GM18520 (cell line): Measurements from ENCODE around the gene ERBB4.

ENCODE experiments used
- ATAC-seq: cut with Tn5 transposase; IDR thresholded peaks from one replicate; pipeline ENCODE4 v1.9.1; 2021; ENCODE audit not compliant: unreplicated experiment

ERBB4 gene

DNA sequence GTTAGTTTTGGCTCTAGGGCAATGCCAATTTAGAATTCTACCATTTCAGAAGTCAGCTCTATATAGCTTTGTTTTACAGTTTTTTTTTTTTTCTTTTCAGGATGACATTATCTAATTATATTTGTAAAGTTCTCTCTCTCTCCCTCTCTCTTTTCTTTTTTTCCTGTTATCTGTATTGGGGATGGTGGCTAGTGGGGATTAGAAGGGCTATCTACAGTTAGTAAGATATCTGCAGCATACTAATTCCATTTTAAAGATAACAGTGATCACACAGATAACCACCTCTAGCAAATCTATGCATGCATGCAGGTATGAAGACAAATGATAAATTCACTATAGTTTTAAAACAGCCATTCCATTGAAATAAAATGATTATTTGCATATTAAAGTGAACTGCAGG, 438.9 kb downstream of the ERBB4 start:
- no peak for ATAC-seq

DNA sequence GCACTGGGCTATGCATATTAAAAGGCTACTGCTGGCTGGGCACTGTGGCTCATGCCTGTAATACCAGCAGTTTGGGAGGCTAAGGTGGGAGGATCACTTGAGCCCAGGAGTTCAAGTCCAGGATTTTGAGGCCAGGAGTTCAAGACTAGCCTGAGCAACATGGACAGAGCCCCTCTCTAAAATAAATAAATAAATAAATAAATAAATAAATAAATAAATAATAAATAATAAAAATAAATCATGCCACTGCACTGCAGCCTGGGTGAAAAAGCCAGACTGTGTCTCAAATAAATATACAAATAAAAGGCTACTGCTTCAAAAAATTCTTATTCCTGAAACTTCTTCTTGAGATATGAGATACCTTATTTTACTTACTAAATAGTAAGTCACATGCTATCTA, 439.6 kb downstream of the ERBB4 start:
- no peak for ATAC-seq

DNA sequence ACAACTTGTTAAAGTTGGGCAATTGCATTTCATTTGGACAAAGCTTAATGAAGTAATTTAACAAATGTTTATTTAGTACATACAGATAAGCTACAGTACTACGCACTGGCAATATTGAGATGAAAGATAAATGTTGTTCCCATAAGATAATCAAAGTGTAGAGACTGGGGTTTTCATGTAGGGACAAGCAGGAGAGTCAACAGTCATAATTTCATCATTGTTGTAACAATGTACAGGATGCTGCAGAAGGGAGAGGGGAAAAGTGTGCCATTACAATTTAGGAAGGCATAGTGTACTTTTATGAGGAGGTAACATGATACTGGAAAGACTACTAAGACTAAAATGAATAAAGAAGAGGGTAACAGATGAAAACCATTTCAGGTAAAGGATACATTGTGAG, 441.6 kb downstream of the ERBB4 start:
- ATAC-seq = no peak

DNA sequence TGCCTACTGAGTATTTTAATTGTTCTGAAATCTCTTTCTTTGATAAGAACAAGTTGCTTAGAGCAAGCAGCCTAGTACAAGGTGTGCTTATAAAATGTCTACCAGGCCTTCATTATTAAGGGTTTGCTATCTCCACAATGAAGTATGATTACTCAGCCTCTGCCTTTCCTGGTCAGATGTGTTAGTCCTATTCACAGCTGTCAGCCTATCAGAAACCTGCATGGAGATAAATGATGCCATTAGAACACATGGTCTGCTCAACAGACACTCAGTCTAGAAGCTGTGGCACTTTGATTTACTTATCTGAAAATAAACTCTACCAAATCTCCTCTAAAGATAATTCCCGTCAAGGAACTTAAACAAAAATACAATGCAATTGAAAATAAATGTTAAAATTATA, 448.7 kb downstream of the ERBB4 start:
- no peak for ATAC-seq

DNA sequence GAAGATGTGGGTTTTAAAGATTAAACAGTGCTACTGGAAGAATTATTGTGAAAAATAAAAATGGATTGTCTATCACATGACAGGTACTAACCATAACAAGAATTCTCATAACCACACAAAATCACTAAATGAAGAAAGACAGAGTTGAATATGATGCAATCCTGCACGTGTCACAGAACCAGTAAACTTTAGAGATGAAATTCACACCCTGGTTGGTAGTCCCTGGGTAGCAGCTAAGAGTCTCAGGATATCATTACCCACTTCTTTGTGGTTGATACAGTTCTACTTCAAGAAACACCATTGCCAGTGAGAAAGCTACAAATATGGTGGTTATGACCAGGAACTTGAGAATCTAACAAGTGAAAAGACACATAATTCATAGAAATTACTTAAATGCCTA, 450.2 kb downstream of the ERBB4 start:
- peak; percentile 69 for ATAC-seq

DNA sequence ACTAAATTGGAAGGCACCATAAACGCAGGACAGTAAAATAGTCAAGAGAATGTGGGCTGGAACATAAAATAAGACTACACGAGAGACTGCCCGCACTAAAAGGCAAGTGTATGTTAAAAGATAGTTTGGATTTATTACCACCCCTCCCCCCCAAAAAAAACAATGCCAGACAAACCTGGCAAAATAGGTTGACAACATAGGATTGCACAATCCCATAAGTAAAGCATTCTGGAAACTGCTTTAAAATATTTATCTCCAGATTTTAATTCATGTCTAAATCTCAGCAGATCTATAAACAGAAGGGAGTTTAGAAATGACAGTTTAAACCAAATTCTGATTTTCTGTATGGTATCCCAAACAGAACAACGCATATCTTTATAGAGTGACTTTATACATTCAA, 455.1 kb downstream of the ERBB4 start:
- ATAC-seq = no peak

DNA sequence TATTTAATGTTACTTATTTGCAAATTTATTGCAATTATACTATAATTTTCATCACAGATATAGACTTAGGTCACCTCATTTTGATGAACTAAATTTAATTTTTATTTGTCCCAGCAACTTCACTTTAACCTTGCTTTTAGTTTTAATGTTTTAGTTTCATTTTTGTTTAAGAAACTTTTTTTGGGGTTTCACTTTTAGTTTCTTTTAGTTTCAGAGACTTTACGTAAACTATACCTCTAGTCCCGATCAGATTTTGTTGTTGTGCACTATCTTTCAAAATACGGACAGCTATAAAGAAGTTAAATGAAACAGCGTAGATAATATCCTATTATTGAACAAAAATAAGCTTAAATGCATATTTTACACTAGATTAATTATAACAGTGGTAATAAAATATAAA, 460.5 kb downstream of the ERBB4 start:
- no peak for ATAC-seq

DNA sequence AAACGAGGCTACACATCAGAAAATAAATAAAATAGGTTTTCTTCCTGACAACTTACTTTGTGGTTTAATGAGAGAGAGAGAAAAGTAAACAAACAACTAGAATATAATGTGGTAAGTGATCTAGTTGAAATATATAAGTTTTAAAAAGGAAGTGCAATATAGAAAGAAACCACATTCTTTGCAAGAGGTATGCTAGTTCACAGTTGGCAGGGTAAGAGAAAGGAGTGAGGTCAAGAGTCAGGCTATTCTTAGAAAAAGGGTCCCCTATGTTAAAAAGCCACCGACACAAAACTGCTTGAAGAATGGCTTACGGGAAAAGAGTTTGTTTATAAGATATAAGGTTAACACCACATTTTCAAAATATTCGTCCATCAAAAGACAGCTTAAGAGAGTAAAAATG, 462.1 kb downstream of the ERBB4 start:
- no peak for ATAC-seq

DNA sequence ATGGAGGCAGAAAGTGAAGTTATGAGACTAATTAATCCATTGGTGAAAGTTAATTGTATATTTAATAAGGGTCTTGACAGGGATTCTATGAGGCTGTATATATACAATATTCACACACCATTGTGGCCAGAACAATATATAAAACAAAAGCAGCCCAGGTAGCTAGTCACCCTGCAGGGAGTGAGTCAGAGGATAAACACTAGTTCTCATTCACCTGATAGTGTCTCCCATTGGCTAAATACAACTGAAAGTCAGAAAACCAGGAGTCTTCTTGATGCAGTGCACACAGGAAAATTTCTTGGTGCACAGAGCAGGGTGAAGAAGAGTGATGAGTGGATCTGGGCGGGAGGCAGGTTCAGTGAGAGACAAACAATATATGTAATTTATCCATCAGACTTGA, 465.2 kb downstream of the ERBB4 start:
- no peak for ATAC-seq

DNA sequence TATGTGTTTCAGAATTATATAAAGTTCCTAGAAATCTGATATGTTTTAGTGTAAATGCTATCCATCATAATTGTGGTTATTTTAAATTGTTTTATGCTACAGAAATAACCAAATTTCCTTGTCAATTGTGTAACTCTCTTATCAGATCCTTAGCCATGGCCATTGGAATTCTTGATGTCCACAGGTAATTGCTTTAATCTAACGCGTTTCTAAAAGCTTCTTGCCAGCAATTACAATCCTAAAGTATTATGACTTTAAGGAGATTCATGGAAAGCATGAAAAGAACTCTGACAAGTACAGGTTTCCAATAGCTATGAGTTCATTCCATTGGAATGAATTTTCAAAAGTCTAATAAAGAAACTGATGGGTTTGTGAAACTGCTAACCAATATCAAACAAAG, 472.1 kb downstream of the ERBB4 start:
- no peak for ATAC-seq

DNA sequence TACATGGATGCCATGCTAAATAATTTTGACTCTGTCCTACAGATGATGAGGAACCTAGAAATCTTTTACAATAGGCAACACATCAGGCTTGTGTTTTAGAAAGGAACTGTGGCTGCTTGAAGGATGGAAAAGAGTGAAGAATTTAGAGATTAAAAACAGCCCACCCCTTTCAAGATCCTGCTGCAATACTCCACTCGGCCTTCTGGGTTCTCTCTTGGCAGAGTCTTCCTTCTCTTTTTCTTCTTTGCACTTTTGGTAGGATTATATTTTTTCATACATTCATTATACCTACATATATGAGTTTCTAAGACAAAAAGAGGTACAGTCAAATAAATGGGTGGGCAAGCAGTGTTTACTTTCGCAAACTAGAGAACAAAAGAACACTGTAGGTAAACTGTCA, 474.3 kb downstream of the ERBB4 start:
- ATAC-seq = no peak

DNA sequence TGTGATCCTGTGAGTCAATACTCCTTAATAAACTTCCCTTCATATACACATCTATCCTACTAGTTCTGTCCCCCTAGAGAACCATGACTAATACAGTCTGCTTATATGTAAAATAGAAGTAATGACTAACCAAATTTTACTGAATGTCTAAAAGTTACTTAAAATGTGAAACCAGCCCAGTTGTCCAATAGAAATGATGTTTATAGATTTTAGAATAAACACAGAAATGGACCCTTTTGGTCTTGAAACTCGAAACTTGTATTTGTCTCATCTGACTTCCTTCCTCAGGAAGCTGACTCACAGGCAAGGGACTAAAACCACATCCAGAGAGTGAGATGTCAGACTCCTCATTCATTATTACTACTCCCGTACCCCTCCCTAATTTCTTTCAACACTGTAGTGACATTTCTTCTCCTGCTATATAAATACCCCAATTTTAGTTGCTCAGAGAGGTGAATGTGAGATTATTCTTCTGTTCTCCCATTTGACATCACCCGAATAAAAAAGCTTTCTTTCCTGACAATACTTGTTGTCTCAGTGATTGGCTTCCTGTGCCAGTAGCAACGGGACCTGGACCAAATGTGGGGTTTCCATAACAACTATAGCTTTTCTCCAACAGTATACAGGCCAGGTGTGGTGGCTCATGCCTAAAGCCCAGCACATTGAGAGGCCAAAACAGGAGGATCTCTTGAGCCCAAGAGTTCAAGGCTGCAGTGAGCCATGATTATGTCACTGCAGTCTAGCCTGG, 486.0 kb downstream of the ERBB4 start:
- ATAC-seq = no peak

DNA sequence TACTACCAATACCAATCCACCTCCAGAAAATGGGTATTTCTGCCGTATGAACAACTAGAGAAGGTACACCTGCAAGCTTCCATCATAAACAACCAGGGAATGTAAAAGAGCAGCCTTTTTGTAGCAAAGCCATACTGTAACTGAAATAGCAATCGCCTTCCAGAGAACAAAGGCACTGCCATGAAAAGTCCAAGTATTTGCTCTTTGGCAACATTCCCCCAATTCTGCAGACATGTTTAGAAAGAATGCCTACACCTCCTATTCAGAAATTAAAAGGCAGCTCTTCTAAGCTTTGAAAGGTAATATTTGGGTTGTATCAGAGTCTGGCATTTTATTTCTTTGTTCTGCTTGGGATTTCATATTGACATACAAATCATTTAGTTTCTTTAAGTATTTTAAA, 487.7 kb downstream of the ERBB4 start:
- no peak for ATAC-seq

DNA sequence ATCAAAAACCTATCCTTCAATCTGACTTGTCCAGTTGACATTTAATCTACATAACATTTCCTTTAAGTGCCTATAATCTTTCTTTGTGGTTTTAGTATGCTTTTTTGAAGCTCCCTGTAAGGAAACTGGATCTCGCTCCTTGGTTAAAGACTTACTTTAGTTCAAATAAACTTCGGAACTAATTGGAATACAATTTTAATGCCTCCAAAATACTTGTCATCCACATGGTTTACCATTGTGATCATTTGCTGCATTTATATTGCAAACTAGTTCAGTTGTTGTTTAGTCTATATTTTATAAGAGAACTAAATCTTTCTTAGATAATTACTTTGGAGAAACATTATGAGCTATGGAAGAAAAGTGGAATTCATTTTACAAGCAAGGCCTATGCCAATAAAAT, 496.0 kb downstream of the ERBB4 start:
- no peak for ATAC-seq

DNA sequence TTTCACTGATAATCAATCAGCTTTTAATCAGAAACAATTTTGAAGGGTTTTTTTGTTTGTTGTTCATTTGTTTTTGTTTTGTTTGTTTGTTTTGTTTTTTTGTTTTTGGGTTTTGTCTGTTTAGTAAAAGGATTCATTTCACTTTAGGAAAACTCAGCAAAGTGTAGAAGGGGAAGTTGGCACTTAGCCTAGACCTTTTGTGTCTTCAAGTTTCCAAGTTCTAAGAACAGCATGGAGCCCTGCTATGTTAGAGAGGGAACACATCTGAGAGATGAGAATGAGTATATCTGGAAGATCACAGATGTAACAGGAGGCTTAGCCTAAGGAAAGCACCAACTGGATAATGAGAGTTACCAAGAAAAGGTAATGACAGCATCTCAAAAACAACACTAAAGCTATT, 501.5 kb downstream of the ERBB4 start:
- no peak for ATAC-seq

DNA sequence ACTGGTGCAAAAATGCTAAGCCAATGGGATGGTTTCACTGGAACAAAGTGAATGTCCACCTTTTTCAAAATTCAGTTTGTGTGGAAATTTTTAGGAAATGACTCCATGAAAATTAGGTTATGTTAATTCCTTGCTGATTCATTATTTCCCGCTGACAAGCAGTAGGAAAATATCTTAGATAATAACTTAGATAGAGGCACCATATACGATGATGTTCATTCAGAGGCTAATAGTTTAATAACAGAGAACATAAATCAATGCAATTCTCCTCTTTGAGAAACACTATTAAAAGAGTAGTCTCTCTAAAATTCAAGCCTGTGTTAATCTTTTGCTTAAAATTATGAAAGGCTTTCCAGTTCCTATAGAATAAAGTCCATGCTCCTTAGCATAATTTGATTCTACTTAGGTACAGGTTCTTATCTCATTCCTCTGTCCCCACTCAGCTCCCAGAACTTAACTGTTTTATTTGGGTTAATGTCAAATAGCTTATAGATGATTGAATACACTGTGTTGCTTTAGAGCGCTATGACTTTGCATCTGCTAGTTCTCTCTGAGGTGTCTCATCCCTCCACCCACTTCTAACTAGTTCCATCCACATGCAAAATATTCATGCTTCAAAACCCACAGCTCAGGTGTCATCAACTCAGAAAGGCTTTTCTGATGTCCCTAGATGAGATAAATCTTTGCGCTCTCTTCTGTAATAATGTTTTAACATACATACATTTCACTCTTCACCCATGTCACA, 503.6 kb downstream of the ERBB4 start:
- ATAC-seq = no peak

DNA sequence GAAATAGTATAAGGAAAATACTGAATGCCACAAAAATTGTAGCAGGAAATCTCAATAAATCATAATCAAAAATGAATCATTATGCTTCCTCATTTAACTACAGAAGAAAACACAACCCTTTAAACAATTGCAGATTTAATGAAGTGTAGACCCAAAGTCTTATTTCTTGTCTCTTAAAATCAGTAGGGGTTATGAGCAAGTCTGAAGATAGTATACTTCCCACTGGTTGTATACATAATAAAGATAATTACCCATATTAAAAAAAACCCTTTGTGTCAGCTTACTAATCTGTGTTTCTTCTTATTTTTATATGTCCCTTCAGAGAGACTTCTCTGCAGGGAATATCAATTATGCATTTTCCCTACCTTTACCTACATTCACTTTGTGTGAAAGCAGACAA, 504.7 kb downstream of the ERBB4 start:
- no peak for ATAC-seq

DNA sequence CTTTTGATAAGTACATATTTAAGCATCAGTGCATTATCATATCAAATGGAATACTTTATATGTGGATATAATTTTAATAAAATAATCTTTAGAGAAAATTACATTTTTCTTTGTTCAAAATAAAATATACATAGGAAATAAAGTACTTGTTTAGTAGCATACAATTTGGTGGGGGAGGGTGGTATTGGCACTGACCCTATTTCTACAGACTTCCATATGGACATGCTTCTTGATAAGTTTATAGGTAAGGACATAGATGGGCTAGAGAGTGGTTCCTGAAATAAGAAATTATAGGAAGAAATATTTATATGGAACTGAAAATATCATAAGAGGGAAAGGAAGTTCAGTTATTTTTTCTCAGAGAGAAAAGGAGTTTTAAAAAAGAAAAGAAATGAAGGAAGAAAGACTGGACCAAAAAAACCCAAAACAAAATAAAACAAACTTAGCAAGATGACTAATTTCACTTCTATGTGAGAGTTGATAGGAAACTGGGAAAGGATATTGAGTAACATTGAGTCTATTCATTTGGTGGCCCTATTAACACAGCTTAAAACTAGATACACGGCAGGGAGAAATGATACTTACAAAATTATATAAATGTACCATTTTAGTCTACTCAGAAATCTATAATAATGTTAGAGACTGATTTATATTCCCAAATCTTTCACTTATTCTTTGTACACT, 505.9 kb downstream of the ERBB4 start:
- no peak for ATAC-seq

DNA sequence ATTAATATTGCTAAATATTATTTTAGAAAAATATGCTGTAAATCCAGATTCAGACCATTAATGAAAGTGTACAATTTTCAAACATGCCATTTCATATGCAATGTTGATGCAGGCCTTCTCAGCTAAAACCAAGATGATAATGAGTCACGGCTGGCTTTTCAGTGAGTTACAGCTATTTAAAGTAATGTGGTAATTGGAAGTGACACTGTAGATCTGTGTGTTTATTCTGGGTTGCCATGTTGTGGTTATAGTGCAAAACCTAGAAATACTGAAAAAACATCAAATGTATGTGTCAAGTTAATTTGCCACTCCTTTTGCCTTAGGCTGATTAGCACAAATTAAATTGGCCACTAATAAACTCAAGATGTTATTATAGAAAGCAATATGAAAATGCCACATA, 506.6 kb downstream of the ERBB4 start:
- ATAC-seq = no peak

DNA sequence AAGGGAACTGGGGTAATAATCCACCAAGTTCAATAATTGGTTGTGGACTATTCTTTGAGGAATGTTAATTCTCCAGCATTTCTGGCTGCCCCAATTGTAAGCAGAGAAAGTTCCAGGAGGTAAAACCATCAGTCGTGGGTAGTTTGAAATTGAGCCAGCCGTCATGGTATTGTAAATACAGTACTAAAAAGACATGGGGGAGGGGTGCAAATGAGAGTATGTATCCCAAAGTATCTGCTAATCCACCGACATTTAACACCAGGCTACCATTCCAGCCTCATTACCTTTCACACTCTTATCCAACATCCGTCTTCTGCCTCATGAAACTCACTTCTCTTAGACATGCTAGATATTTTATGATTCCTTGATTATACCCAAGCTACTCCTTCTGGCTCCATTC, 507.9 kb downstream of the ERBB4 start:
- no peak for ATAC-seq

DNA sequence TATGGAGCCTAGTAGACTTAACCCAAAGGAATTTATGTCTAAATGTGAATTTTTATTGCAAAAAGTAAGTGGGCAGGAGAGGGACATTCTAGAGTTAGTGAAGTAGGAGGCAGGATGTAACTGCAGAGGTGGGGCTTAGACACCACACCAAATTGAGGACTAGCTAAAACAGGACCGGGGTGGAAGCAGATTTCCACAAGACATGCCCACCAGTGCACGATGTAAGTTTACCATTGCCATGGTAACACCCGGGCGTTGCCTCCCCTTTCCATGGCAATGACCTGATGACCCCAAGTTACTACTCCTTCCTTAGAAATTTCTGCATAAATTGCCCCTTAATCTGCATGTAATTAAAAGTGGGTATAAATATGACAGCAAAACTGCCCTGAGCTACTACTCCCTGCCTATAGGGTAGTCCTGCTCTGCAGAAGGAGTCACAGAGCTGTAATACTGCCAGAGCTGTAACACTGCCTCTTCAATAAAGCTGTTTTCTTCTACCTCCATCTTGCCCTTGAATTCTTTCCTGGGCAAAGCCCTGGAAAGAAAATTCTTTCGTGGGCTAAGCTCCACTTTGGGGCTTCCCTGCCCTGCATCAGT, 509.7 kb downstream of the ERBB4 start:
- no peak for ATAC-seq
